ENCODE results near the gene CTNS.
A peak's percentile ranks its signal among the peaks of the same experiment; 100 is the strongest.

CTNS gene

GRCh38 chr17:3610523-3610922, 26.0 kb upstream of the CTNS start:
- ChIA-PET POLR2A (interaction anchor here (1.0 kb wide), 1 partner anchor 39 kb away, joined by 3 read pairs; no protein-coding TSS in a partner anchor), CTCF (interaction anchor here (0.9 kb wide), 1 partner anchor 9 kb away, joined by 3 read pairs; no protein-coding TSS in a partner anchor)
- no peaks in the 10 kb centered on the region for H3K9me3 ChIP-seq (ENCODE audit: control insufficient read depth, insufficient read depth, low read depth, low read length)
- no peak overlapping the region for H3K27ac ChIP-seq (ENCODE audit: extremely low read depth, low read depth, low read length)
- H3K4me3 ChIP-seq (ENCODE audit: low read depth, low read length) = no peak overlapping the region
- H3K4me1 ChIP-seq (ENCODE audit: control insufficient read depth, insufficient read depth, low read length) = no peaks in the 10 kb centered on the region
- peaks cover 39 to 84% of the 10 kb centered on the region in 2 experiments for H3K36me3 ChIP-seq (ENCODE audit: control insufficient read depth in 2 of 2, insufficient read depth in 1 of 2, low read length in 2 of 2)
- peak; percentile 55; the same call in 1 of the 2 replicates for TF ChIP-seq REST (tag by site-specific recombination; IDR thresholded peaks at IDR 0.05)
- TF ChIP-seq ZNF174 (tag by site-specific recombination; IDR thresholded peaks at IDR 0.05) = no peak
- TF ChIP-seq ZBTB49 (tag by site-specific recombination; IDR thresholded peaks at IDR 0.05; ENCODE audit: low read depth) = no peak

GRCh38 chr17:3613124-3613523, 23.4 kb upstream of the CTNS start:
- POLR2A ChIA-PET = interaction anchor here (1.3 kb wide), 1 partner anchor 23 kb away, joined by 6 read pairs; the partner anchor contains the start of genes CTNS and SHPK
- TF ChIP-seq ZNF362 (tag by site-specific recombination; IDR thresholded peaks at IDR 0.05) = no peak
- no peak for TF ChIP-seq ZNF133 (tag by site-specific recombination; IDR thresholded peaks at IDR 0.05)
- TF ChIP-seq PBX3 (CRISPR knock-in tag; IDR thresholded peaks at IDR 0.05) = no peak
- no peak for TF ChIP-seq ZNF155 (tag by site-specific recombination; IDR thresholded peaks at IDR 0.05)
- TF ChIP-seq ZNF580 (tag by site-specific recombination; IDR thresholded peaks at IDR 0.05) = no peak
- no peak for TF ChIP-seq GLIS1 (tag by site-specific recombination; IDR thresholded peaks at IDR 0.05)
- no peak for TF ChIP-seq HOXA7 (CRISPR knock-in tag; IDR thresholded peaks at IDR 0.05; ENCODE audit: borderline replicate concordance)
- TF ChIP-seq ZNF214 (tag by site-specific recombination; IDR thresholded peaks at IDR 0.05; ENCODE audit: borderline replicate concordance) = no peak
- no peak for TF ChIP-seq ZNF704 (tag by site-specific recombination; IDR thresholded peaks at IDR 0.05)
- no peak for TF ChIP-seq ZNF707 (tag by site-specific recombination; IDR thresholded peaks at IDR 0.05)
- no peak overlapping the region for H3K27ac ChIP-seq (ENCODE audit: extremely low read depth, low read depth, low read length)
- CTCF ChIA-PET = interaction anchor here (0.9 kb wide), 1 partner anchor 10 kb away, joined by 5 read pairs; no protein-coding TSS in a partner anchor
- peaks cover 43 to 89% of the 10 kb centered on the region in 2 experiments for H3K36me3 ChIP-seq (ENCODE audit: control insufficient read depth in 2 of 2, insufficient read depth in 1 of 2, low read length in 2 of 2)
- H3K4me3 ChIP-seq (ENCODE audit: low read depth, low read length) = no peak overlapping the region
- no peaks in the 10 kb centered on the region for H3K9me3 ChIP-seq (ENCODE audit: control insufficient read depth, insufficient read depth, low read depth, low read length)
- H3K4me1 ChIP-seq (ENCODE audit: control insufficient read depth, insufficient read depth, low read length) = no peaks in the 10 kb centered on the region

All from HEK293 (cell line).